HepG2 (cell line): ENCODE data around the gene TGFBRAP1.

Experiments used
- ATF7 ChIP-seq, 2 experiments: fragments of 450-650 bp in 1 of 2; sonication (generic) in 1 of 2; formaldehyde crosslinking in 1 of 2; IDR thresholded peaks; 2 replicates each; pipeline versions ENCODE4 v1.4.0 to v1.6.1; 2016 to 2020; ENCODE audit warnings: antibody characterized with exemption in 1 of 2, mild to moderate bottlenecking in 1 of 2, missing genetic modification reagents in 1 of 2
- CSRNP1 ChIP-seq: sonication (generic); formaldehyde crosslinking; IDR thresholded peaks from 2 replicates; pipeline ENCODE4 v1.8.1; 2023; ENCODE audit warnings: mild to moderate bottlenecking, missing genetic modification reagents
- EZH2 ChIP-seq: conservative IDR thresholded peaks from 2 replicates; pipeline ENCODE4 v1.6.1; 2012; ENCODE audit warnings: mild to moderate bottlenecking, low read depth, low read length, moderate library complexity
- FOXC1 ChIP-seq: sonication (generic); formaldehyde crosslinking; IDR thresholded peaks from 2 replicates; pipeline ENCODE4 v1.8.0; 2022; ENCODE audit warnings: mild to moderate bottlenecking, missing genetic modification reagents, borderline replicate concordance
- GMEB1 ChIP-seq: sonication (generic); formaldehyde crosslinking; IDR thresholded peaks from 2 replicates; pipeline ENCODE4 v1.5.1; 2020; ENCODE audit warnings: missing genetic modification reagents, mild to moderate bottlenecking, borderline replicate concordance
- NR1H2 ChIP-seq: sonication (generic); formaldehyde crosslinking; IDR thresholded peaks from 2 replicates; pipeline ENCODE4 v1.8.1; 2022; ENCODE audit warnings: low read depth, missing genetic modification reagents, borderline replicate concordance
- POLR2AphosphoS5 ChIP-seq: IDR thresholded peaks from 2 replicates; pipeline ENCODE4 v1.6.1; 2012; ENCODE audit warnings: low read depth, low read length
- ZNF557 ChIP-seq: sonication (generic); formaldehyde crosslinking; IDR thresholded peaks from 2 replicates; pipeline ENCODE4 v1.4.0; 2020; ENCODE audit warnings: missing genetic modification reagents
- ZNF629 ChIP-seq: sonication (generic); formaldehyde crosslinking; conservative IDR thresholded peaks from 2 replicates; pipeline ENCODE4 v1.5.0; 2020; ENCODE audit warnings: missing genetic modification reagents

DNA sequence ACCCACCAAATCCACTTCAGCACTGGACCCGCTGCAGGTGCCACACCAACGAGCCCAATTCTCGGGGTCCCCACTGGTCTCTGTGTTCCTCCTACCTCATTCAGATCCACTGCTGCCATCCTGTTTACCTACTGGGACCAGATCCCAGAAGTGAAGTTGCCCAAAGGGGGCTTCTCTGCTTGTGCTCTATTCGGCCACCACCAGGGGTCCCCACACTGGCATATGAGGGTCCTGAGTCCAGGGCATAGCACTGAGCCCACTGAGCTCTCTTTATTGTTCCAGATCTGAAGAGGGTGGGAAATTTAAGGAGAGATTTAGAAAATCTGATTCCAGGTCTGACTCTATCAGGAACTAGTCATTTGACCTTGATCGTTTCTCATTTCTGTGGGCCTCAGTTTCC is 85.6 kb downstream of the TGFBRAP1 start:
- TF ChIP-seq POLR2AphosphoS5, result no peak
- no peak for TF ChIP-seq ZNF629 (CRISPR knock-in tag)
- TF ChIP-seq CSRNP1, result no peak
- TF ChIP-seq EZH2, result no peak
- TF ChIP-seq FOXC1 (CRISPR knock-in tag), result no peak
- no peak for TF ChIP-seq ATF7 (IDR thresholded peaks at IDR 0.05)
- TF ChIP-seq ATF7 (CRISPR knock-in tag; IDR thresholded peaks at IDR 0.05), result no peak
- no peak for TF ChIP-seq ZNF557 (CRISPR knock-in tag)
- TF ChIP-seq NR1H2 (CRISPR knock-in tag), result no peak
- no peak for TF ChIP-seq GMEB1 (CRISPR knock-in tag)
